Neural progenitor cell (in vitro differentiated cells): ENCODE results near the gene HSPA1A. TPM values are rescaled to one million over a fixed set of nuclear protein-coding genes. Genes with fewer than 3 reads are reported as not detected.

Experiments used
- DNase-seq: peaks from one replicate; pipeline ENCODE4 v3.0.0-alpha.2; 2016; ENCODE audit warnings: low spot score
- H2AFZ ChIP-seq: fragments of 200-600 bp; sonication (generic); replicated peaks from 2 replicates; pipeline ENCODE4 v1.6.1; 2016; ENCODE audit warnings: antibody characterized with exemption
- H3F3A ChIP-seq: fragments of 200-600 bp; sonication (generic); 2 replicates; pipeline ENCODE4 v1.6.1; 2016; ENCODE audit warnings: antibody characterized with exemption, low read depth
- H3K27ac ChIP-seq: fragments of 200-600 bp; sonication (generic); 2 replicates; pipeline ENCODE4 v1.5.1; 2016; ENCODE audit warnings: mild to moderate bottlenecking
- H3K27me3 ChIP-seq: fragments of 200-600 bp; sonication (generic); 2 replicates; pipeline ENCODE4 v1.6.1; 2016; ENCODE audit warnings: mild to moderate bottlenecking, moderate library complexity
- H3K36me3 ChIP-seq: fragments of 200-600 bp; sonication (generic); 2 replicates; pipeline ENCODE4 v1.5.1; 2016
- H3K4me1 ChIP-seq: fragments of 200-600 bp; sonication (generic); 2 replicates; pipeline ENCODE4 v1.6.1; 2016; ENCODE audit warnings: mixed run types
- H3K4me2 ChIP-seq: fragments of 200-600 bp; sonication (generic); 2 replicates; pipeline ENCODE4 v1.6.1; 2016
- H3K4me3 ChIP-seq: fragments of 200-600 bp; sonication (generic); 2 replicates; pipeline ENCODE4 v1.5.1; 2016
- H3K79me2 ChIP-seq: fragments of 200-600 bp; sonication (generic); 2 replicates; pipeline ENCODE4 v1.6.1; 2016; ENCODE audit warnings: low read depth
- H3K9ac ChIP-seq: fragments of 200-600 bp; sonication (generic); 2 replicates; pipeline ENCODE4 v1.6.1; 2016
- H3K9me3 ChIP-seq: fragments of 200-600 bp; sonication (generic); 2 replicates; pipeline ENCODE4 v1.5.1; 2016; ENCODE audit warnings: low read depth
- H4K20me1 ChIP-seq: fragments of 200-600 bp; sonication (generic); 2 replicates; pipeline ENCODE4 v1.6.1; 2016; ENCODE audit warnings: low read depth
- H3K27ac Mint-ChIP-seq: 3 replicates; pipeline ENCODE4 v1.8.0; 2021; ENCODE audit warnings: mixed read lengths
- H3K27me3 Mint-ChIP-seq: 2 replicates; pipeline ENCODE4 v1.8.0; 2022; ENCODE audit warnings: low read depth, mild to moderate bottlenecking, inconsistent platforms, moderate library complexity, mixed read lengths; ENCODE audit not compliant: insufficient read depth
- H3K36me3 Mint-ChIP-seq: 3 replicates; pipeline ENCODE4 v1.8.0; 2021; ENCODE audit warnings: mixed read lengths
- H3K4me1 Mint-ChIP-seq: 3 replicates; pipeline ENCODE4 v1.8.0; 2021; ENCODE audit warnings: mixed read lengths
- H3K4me3 Mint-ChIP-seq: 3 replicates; pipeline ENCODE4 v1.8.0; 2021; ENCODE audit warnings: mild to moderate bottlenecking, moderate library complexity, mixed read lengths
- H3K9me3 Mint-ChIP-seq: 3 replicates; pipeline ENCODE4 v1.8.0; 2020; ENCODE audit warnings: mixed read lengths
- EZH2 ChIP-seq: fragments of 200-600 bp; sonication (generic); IDR thresholded peaks from 2 replicates; pipeline ENCODE4 v1.6.1; 2017; ENCODE audit warnings: antibody characterized with exemption, mild to moderate bottlenecking, moderate library complexity
- EZH2phosphoT487 ChIP-seq: fragments of 200-600 bp; sonication (generic); IDR thresholded peaks from 2 replicates; pipeline ENCODE4 v1.6.1; 2017; ENCODE audit warnings: antibody characterized with exemption
- total RNA-seq: library from RNA; depleted of rRNA; stranded (reverse); fragments of >200 nt; gene quantifications from 2 replicates; pipeline ENCODE4 v1.2.3, GENCODE V29; 2015; ENCODE audit warnings: low replicate concordance
- TF ChIP-seq, protein P1 (sequence below): fragments of 200-600 bp; sonication (generic); IDR thresholded peaks from 2 replicates; pipeline ENCODE4 v1.5.1; 2017; ENCODE audit warnings: antibody characterized with exemption, mild to moderate bottlenecking

Gene HSPA1A
- total RNA-seq, 1 donor from 2014 or later = 36.0 TPM

- H3K9me3 ChIP-seq = no peaks in the 10 kb centered on the region
- no peaks in the 10 kb centered on the region for H3K27me3 ChIP-seq
- H2AFZ ChIP-seq = no peak overlapping the region
- TF ChIP-seq EZH2 = no peak
- H3F3A ChIP-seq = no peaks in the 10 kb centered on the region
- peaks cover 6% of the 10 kb centered on the region for H3K4me1 ChIP-seq
- no peak overlapping the region for H3K9ac ChIP-seq
- peaks cover 7% of the 10 kb centered on the region for H3K4me1 Mint-ChIP-seq
- H3K4me3 Mint-ChIP-seq = no peak overlapping the region
- no peaks in the 10 kb centered on the region for H3K9me3 Mint-ChIP-seq
- H3K4me2 ChIP-seq = no peak overlapping the region
- H3K4me3 ChIP-seq = no peak overlapping the region
- H3K27ac ChIP-seq = no peak overlapping the region
- peaks cover 2% of the 10 kb centered on the region for H3K27me3 Mint-ChIP-seq
- H3K27ac Mint-ChIP-seq = no peak overlapping the region
- no peaks in the 10 kb centered on the region for H3K36me3 Mint-ChIP-seq
- no peaks in the 10 kb centered on the region for H4K20me1 ChIP-seq
- no peaks in the 10 kb centered on the region for H3K36me3 ChIP-seq
- H3K79me2 ChIP-seq = no peaks in the 10 kb centered on the region
- DNase-seq = no peak
These were observed 44.5 kb upstream of the HSPA1A start for GRCh38 chr6:31770860-31771259.

GRCh38 chr6:31771992-31772358, 43.4 kb upstream of the HSPA1A start:
- Mint-ChIP-seq H3K9me3 (no peaks in the 10 kb centered on the region), H3K4me1 (peaks cover 8% of the 10 kb centered on the region), H3K27me3 (peaks cover 2% of the 10 kb centered on the region), H3K27ac (no peak overlapping the region), H3K36me3 (no peaks in the 10 kb centered on the region), H3K4me3 (no peak overlapping the region)
- H3K36me3 ChIP-seq = no peaks in the 10 kb centered on the region
- no peak for TF ChIP-seq EZH2
- no peak for TF ChIP-seq EZH2phosphoT487
- TF ChIP-seq, protein P1, sequence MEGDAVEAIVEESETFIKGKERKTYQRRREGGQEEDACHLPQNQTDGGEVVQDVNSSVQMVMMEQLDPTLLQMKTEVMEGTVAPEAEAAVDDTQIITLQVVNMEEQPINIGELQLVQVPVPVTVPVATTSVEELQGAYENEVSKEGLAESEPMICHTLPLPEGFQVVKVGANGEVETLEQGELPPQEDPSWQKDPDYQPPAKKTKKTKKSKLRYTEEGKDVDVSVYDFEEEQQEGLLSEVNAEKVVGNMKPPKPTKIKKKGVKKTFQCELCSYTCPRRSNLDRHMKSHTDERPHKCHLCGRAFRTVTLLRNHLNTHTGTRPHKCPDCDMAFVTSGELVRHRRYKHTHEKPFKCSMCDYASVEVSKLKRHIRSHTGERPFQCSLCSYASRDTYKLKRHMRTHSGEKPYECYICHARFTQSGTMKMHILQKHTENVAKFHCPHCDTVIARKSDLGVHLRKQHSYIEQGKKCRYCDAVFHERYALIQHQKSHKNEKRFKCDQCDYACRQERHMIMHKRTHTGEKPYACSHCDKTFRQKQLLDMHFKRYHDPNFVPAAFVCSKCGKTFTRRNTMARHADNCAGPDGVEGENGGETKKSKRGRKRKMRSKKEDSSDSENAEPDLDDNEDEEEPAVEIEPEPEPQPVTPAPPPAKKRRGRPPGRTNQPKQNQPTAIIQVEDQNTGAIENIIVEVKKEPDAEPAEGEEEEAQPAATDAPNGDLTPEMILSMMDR = no peak
- H3K9me3 ChIP-seq = no peaks in the 10 kb centered on the region
- no peak overlapping the region for H3K4me3 ChIP-seq
- no peak overlapping the region for H2AFZ ChIP-seq
- no peaks in the 10 kb centered on the region for H3K4me1 ChIP-seq
- H3K9ac ChIP-seq = no peak overlapping the region
- H3K27ac ChIP-seq = no peak overlapping the region
- no peak overlapping the region for H3K4me2 ChIP-seq
- DNase-seq = no peak
- no peaks in the 10 kb centered on the region for H3F3A ChIP-seq
- H4K20me1 ChIP-seq = no peaks in the 10 kb centered on the region
- no peaks in the 10 kb centered on the region for H3K27me3 ChIP-seq
- H3K79me2 ChIP-seq = no peaks in the 10 kb centered on the region

- Histone ChIP-seq H3K27ac (no peak overlapping the region), H3K79me2 (no peaks in the 10 kb centered on the region), H3K4me1 (no peaks in the 10 kb centered on the region), H4K20me1 (no peaks in the 10 kb centered on the region), H3K4me2 (no peak overlapping the region), H3K9ac (no peak overlapping the region), H2AFZ (no peak overlapping the region), H3F3A (no peaks in the 10 kb centered on the region), H3K27me3 (no peaks in the 10 kb centered on the region), H3K9me3 (no peaks in the 10 kb centered on the region), H3K36me3 (no peaks in the 10 kb centered on the region), H3K4me3 (no peak overlapping the region)
- TF ChIP-seq EZH2phosphoT487 (no peak), EZH2 (no peak)
- TF ChIP-seq, protein P1 = no peak
- no peaks in the 10 kb centered on the region for H3K9me3 Mint-ChIP-seq
- DNase-seq = no peak
- H3K36me3 Mint-ChIP-seq = no peaks in the 10 kb centered on the region
- H3K4me1 Mint-ChIP-seq = peaks cover 6% of the 10 kb centered on the region
- H3K4me3 Mint-ChIP-seq = no peak overlapping the region
- peak overlapping the region; percentile 34 for H3K27ac Mint-ChIP-seq
- H3K27me3 Mint-ChIP-seq = peaks cover 2% of the 10 kb centered on the region
These were observed 40.2 kb upstream of the HSPA1A start for GRCh38 chr6:31775184-31775583.

- Histone ChIP-seq H3K27me3 (no peaks in the 10 kb centered on the region), H3K9me3 (no peaks in the 10 kb centered on the region), H2AFZ (no peak overlapping the region), H3K79me2 (no peaks in the 10 kb centered on the region), H3F3A (no peaks in the 10 kb centered on the region), H3K27ac (no peak overlapping the region), H3K36me3 (no peaks in the 10 kb centered on the region), H3K9ac (no peak overlapping the region), H3K4me2 (no peak overlapping the region), H4K20me1 (no peaks in the 10 kb centered on the region), H3K4me3 (no peak overlapping the region), H3K4me1 (no peaks in the 10 kb centered on the region)
- H3K27me3 Mint-ChIP-seq = peaks cover 2% of the 10 kb centered on the region
- TF ChIP-seq EZH2 = no peak
- no peak for TF ChIP-seq EZH2phosphoT487
- TF ChIP-seq, protein P1 = no peak
- no peak overlapping the region for H3K4me3 Mint-ChIP-seq
- no peaks in the 10 kb centered on the region for H3K9me3 Mint-ChIP-seq
- DNase-seq = no peak
- peak overlapping the region; percentile 34 for H3K27ac Mint-ChIP-seq
- peaks cover 4% of the 10 kb centered on the region for H3K36me3 Mint-ChIP-seq
- peaks cover 6% of the 10 kb centered on the region for H3K4me1 Mint-ChIP-seq
These were observed 39.5 kb upstream of the HSPA1A start for GRCh38 chr6:31775633-31776484.
